Lower leg skin (tissue), 4 donors: ENCODE results near the gene ARIH2. TPM values are rescaled to one million over a fixed set of nuclear protein-coding genes. Genes with fewer than 3 reads are reported as not detected.

Experiments used
- DNase-seq, 2 donors: peaks; one replicate each; pipeline ENCODE4 v3.0.0-alpha.2; 2019; ENCODE audit warnings: low spot score in 2 of 2
- H3K4me3 ChIP-seq: fragments of 200-600 bp; sonication (generic); 2 replicates; pipeline ENCODE4 v1.5.1; 2017; ENCODE audit warnings: mild to moderate bottlenecking, low read depth; ENCODE audit not compliant: poor library complexity, severe bottlenecking
- CTCF ChIP-seq, 3 donors: fragments of 450-650 bp; IDR thresholded peaks; one replicate each; pipeline ENCODE4 v1.5.1; 2016; ENCODE audit warnings: antibody characterized with exemption in 3 of 3, mild to moderate bottlenecking in 3 of 3, moderate library complexity in 2 of 3
- POLR2A ChIP-seq, 2 donors: fragments of 450-650 bp; IDR thresholded peaks; one replicate each; pipeline ENCODE4 v1.6.1; 2016 to 2017; ENCODE audit warnings: antibody characterized with exemption in 2 of 2, mild to moderate bottlenecking in 1 of 2, moderate library complexity in 1 of 2
- WGBS, 2 donors: methylation state at CpG; one replicate each; pipeline ENCODE4 v1.1.5; 2018; 5-methylcytosine and 5-hydroxymethylcytosine counted together
- intact Hi-C: fragments of 100-400 bp; cut with DNase I; formaldehyde crosslinking; loops from one replicate; pipeline ENCODE4 v1.15.0; 2023; ENCODE audit warnings: low total_unique reads
- total RNA-seq, 4 donors: library from RNA; depleted of rRNA; stranded (reverse); fragments of >200 nt; gene quantifications; one replicate each; pipeline ENCODE4 v1.1.0, GENCODE V29; 2016

Gene ARIH2
- total RNA-seq, 4 donors from 2014 or later: 41.5 to 75.7 (median 69.1) TPM

- TF ChIP-seq CTCF (IDR thresholded peaks at IDR 0.05) (no peak), POLR2A (IDR thresholded peaks at IDR 0.05) (no peak)
- no peak for DNase-seq
- WGBS, 2 donors: 89 to 93% methylated on average over 4 of the region's 4 CpGs
- intact Hi-C loops: loop anchor here (10.0 kb wide), 2 partner anchors 185 to 475 kb away; partner anchors contain the start of gene CCDC71
- no peak overlapping the region for H3K4me3 ChIP-seq
These were observed 61.7 kb downstream of the ARIH2 start for GRCh38 chr3:48980295-48980694.

GRCh38 chr3:48982016-48982415 lies 63.4 kb downstream of the ARIH2 start:
- TF ChIP-seq CTCF (IDR thresholded peaks at IDR 0.05) (no peak), POLR2A (IDR thresholded peaks at IDR 0.05) (no peak)
- intact Hi-C loops: loop anchor here (10.0 kb wide), 2 partner anchors 183 to 473 kb away; partner anchors contain the start of gene CCDC71
- no peak for DNase-seq
- no peak overlapping the region for H3K4me3 ChIP-seq

GRCh38 chr3:48982686-48983085 lies 64.0 kb downstream of the ARIH2 start:
- WGBS, 2 donors: 83 to 93% methylated on average over 5 of the region's 5 CpGs
- intact Hi-C loops: loop anchor here (10.0 kb wide), 2 partner anchors 182 to 472 kb away; partner anchors contain the start of gene CCDC71

GRCh38 chr3:48983096-48983495 lies 64.5 kb downstream of the ARIH2 start:
- no peak overlapping the region for H3K4me3 ChIP-seq
- no peak for DNase-seq
- TF ChIP-seq CTCF (IDR thresholded peaks at IDR 0.05): no peak
- no peak for TF ChIP-seq POLR2A (IDR thresholded peaks at IDR 0.05)
- intact Hi-C loops: loop anchor here (10.0 kb wide), 2 partner anchors 182 to 472 kb away; partner anchors contain the start of gene CCDC71
- WGBS, 2 donors: 92 to 96% methylated on average over 4 of the region's 4 CpGs

More at GRCh38 chr3:48982686-48983085, 64.0 kb downstream of the ARIH2 start:
- no peak for DNase-seq
- no peak overlapping the region for H3K4me3 ChIP-seq
- no peak for TF ChIP-seq CTCF (IDR thresholded peaks at IDR 0.05)
- TF ChIP-seq POLR2A (IDR thresholded peaks at IDR 0.05): no peak

GRCh38 chr3:48984663-48985062 lies 66.0 kb downstream of the ARIH2 start:
- intact Hi-C loops: loop anchor here (10.0 kb wide), 2 partner anchors 180 to 470 kb away; partner anchors contain the start of gene CCDC71
- TF ChIP-seq CTCF (IDR thresholded peaks at IDR 0.05) (no peak), POLR2A (IDR thresholded peaks at IDR 0.05) (no peak)
- no peak for DNase-seq
- H3K4me3 ChIP-seq: no peak overlapping the region

GRCh38 chr3:48985831-48986376 lies 67.3 kb downstream of the ARIH2 start:
- no peak overlapping the region for H3K4me3 ChIP-seq
- no peak for DNase-seq
- intact Hi-C loops: loop anchor here (10.0 kb wide), 2 partner anchors 179 to 469 kb away; partner anchors contain the start of gene CCDC71
- TF ChIP-seq POLR2A (IDR thresholded peaks at IDR 0.05): no peak
- TF ChIP-seq CTCF (IDR thresholded peaks at IDR 0.05): no peak
- WGBS, 2 donors: 87 to 89% methylated on average over 7 of the region's 7 CpGs
